ENCODE measurements around the gene LAMTOR3. TPM values are rescaled to one million over a fixed set of nuclear protein-coding genes. Genes with fewer than 3 reads are reported as not detected.

LAMTOR3 gene
- total RNA-seq, 1 experiment from 2014 or later: 30.6 TPM

DNA sequence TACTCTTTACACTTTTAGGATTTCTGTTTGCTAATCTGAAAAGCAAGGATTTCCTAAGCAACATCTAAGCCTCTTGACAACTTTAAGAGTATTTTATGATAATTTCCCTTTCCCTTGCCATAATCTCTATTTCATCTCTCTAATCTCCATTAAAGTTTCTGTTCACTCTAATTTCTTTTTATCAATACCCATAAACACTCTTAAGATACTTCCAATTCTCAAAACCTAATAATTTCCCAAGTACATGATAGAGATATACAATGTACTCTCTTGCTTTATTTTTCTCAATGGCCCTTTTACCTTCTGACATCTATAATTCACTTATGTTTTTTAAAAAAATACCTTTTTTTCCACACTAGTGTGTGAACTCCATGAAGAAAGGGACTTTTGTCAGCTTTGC is 50.8 kb downstream of the LAMTOR3 start:
- H3T11ph ChIP-seq (ENCODE audit: low read length): no peak overlapping the region
- H3K79me1 ChIP-seq (ENCODE audit: insufficient read depth, low read depth, low read length, poor library complexity, severe bottlenecking): no peaks in the 10 kb centered on the region
- no peaks in the 10 kb centered on the region for H4K20me1 ChIP-seq (ENCODE audit: control insufficient read depth, insufficient read depth, insufficient read length)
- no peak overlapping the region for H2AK5ac ChIP-seq (ENCODE audit: insufficient read length, low read length)
- Mint-ChIP-seq H3K4me3 (no peak overlapping the region), H3K27me3 (ENCODE audit: low read depth) (no peaks in the 10 kb centered on the region), H3K36me3 (ENCODE audit: insufficient read depth in 1 of 3, low read depth in 3 of 3) (no peaks in the 10 kb centered on the region), H3K4me1 (no peaks in the 10 kb centered on the region), H3K27ac (no peak overlapping the region), H3K9me3 (no peaks in the 10 kb centered on the region)
- H4K5ac ChIP-seq (ENCODE audit: insufficient read length, low read depth, low read length): no peak overlapping the region
- H3K79me2 ChIP-seq (ENCODE audit: insufficient read depth, low read length): no peaks in the 10 kb centered on the region
- no peak overlapping the region for H2BK5ac ChIP-seq (ENCODE audit: insufficient read length, low read length)
- no peaks in the 10 kb centered on the region for H3K4me1 ChIP-seq (ENCODE audit: insufficient read depth, low read length)
- no peak for DNase-seq
- H3K9me3 ChIP-seq (ENCODE audit: control insufficient read depth, low read depth, low read length): no peaks in the 10 kb centered on the region
- no peak overlapping the region for H3K14ac ChIP-seq (ENCODE audit: insufficient read depth, low read length)
- no peak overlapping the region for H3K27ac ChIP-seq (ENCODE audit: insufficient read length, low read depth, low read length)
- no peaks in the 10 kb centered on the region for H3K27me3 ChIP-seq (ENCODE audit: insufficient read depth, low read length)
- no peak overlapping the region for H4K8ac ChIP-seq (replicated peaks; ENCODE audit: insufficient read length, low read depth, low read length)
- H3K18ac ChIP-seq (ENCODE audit: insufficient read length, low read depth, low read length): no peak overlapping the region
- no peak overlapping the region for H2BK12ac ChIP-seq (ENCODE audit: insufficient read length, low read depth, low read length)
- no peak overlapping the region for H3K23ac ChIP-seq (ENCODE audit: insufficient read length, low read depth, low read length)
- TF ChIP-seq, protein P1, sequence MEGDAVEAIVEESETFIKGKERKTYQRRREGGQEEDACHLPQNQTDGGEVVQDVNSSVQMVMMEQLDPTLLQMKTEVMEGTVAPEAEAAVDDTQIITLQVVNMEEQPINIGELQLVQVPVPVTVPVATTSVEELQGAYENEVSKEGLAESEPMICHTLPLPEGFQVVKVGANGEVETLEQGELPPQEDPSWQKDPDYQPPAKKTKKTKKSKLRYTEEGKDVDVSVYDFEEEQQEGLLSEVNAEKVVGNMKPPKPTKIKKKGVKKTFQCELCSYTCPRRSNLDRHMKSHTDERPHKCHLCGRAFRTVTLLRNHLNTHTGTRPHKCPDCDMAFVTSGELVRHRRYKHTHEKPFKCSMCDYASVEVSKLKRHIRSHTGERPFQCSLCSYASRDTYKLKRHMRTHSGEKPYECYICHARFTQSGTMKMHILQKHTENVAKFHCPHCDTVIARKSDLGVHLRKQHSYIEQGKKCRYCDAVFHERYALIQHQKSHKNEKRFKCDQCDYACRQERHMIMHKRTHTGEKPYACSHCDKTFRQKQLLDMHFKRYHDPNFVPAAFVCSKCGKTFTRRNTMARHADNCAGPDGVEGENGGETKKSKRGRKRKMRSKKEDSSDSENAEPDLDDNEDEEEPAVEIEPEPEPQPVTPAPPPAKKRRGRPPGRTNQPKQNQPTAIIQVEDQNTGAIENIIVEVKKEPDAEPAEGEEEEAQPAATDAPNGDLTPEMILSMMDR (conservative IDR thresholded peaks at IDR 0.05): no peak
- no peak overlapping the region for H3K4ac ChIP-seq (ENCODE audit: low read depth, low read length)
- no peak overlapping the region for H4K91ac ChIP-seq (ENCODE audit: insufficient read length, low read depth, low read length)
- H3K4me2 ChIP-seq (ENCODE audit: insufficient read depth, insufficient read length, low read length): no peak overlapping the region
- no peak overlapping the region for H3K9ac ChIP-seq (ENCODE audit: extremely low read depth, insufficient read length, low read length)
- no peak overlapping the region for H3K56ac ChIP-seq (ENCODE audit: insufficient read length, low read depth, low read length)
- H3K23me2 ChIP-seq (ENCODE audit: insufficient read length, low read depth, low read length, poor library complexity, severe bottlenecking): no peaks in the 10 kb centered on the region
- H2BK120ac ChIP-seq (ENCODE audit: low read depth, low read length, poor library complexity, severe bottlenecking): no peak overlapping the region
- no peak overlapping the region for H2AFZ ChIP-seq (ENCODE audit: low read length)
- no peak overlapping the region for H2BK20ac ChIP-seq (ENCODE audit: low read depth, low read length, poor library complexity, severe bottlenecking)
- H2BK15ac ChIP-seq (ENCODE audit: low read depth, low read length): no peak overlapping the region

Data from H9 (cell line).